ENCODE results near the gene TXNDC11. TPM values are rescaled to one million over a fixed set of nuclear protein-coding genes. Genes with fewer than 3 reads are reported as not detected.

TXNDC11 gene, protein sequence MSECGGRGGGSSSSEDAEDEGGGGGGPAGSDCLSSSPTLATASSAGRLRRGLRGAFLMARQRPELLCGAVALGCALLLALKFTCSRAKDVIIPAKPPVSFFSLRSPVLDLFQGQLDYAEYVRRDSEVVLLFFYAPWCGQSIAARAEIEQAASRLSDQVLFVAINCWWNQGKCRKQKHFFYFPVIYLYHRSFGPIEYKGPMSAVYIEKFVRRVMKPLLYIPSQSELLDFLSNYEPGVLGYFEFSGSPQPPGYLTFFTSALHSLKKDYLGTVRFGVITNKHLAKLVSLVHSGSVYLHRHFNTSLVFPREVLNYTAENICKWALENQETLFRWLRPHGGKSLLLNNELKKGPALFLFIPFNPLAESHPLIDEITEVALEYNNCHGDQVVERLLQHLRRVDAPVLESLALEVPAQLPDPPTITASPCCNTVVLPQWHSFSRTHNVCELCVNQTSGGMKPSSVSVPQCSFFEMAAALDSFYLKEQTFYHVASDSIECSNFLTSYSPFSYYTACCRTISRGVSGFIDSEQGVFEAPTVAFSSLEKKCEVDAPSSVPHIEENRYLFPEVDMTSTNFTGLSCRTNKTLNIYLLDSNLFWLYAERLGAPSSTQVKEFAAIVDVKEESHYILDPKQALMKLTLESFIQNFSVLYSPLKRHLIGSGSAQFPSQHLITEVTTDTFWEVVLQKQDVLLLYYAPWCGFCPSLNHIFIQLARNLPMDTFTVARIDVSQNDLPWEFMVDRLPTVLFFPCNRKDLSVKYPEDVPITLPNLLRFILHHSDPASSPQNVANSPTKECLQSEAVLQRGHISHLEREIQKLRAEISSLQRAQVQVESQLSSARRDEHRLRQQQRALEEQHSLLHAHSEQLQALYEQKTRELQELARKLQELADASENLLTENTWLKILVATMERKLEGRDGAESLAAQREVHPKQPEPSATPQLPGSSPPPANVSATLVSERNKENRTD
- 24.8 and 35.3 TPM in 2 replicates for total RNA-seq

DNA sequence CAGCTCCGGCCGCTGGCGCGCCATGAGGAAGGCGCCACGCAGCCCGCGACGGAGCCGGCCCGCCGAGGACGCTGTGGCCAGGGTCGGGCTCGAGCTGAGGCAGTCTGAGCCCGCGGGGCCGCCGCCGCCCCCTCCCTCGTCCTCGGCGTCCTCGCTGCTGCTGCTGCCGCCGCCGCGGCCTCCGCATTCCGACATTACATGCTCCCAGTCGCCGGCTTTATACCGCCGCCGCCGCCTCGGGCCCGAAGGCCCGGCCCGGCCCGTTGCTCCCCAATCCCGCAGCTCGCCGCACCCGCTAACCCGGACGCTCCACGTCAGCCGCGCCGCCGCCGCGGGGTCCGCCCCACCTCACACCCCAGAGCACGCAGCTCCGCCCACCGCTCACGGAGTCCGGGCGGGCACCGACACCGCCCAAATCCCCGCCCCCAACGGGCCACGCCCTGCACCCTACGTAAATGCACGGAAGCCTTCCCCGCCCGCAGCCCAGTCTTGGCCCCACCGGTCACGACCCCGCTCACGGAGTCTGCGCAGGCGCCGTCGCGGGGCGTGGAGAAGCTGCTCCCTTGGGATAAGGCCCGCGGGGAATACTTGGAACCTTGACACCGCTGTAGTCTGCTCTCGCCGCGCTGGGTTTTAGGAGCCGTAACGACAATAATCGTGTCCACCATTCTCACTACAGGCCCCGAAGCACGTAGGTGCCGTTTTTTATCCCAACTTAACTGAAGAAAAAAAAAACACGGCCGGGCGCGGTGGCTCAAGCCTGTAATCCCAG lies at the start of gene TXNDC11:
Gene TXNDC11 (minus strand): TSS at position 322 of the 772 bp plus-strand sequence. CDS start 127 bp downstream, at position 195.

GRCh38 chr16:11667824-11668622 lies 74.6 kb downstream of the TXNDC11 start, which contains the start of gene SNN:
SNN (plus strand) TSS chr16:11668455; CDS start chr16:11676060, 7,605 bp downstream.

Other genes with a start within 250 kb of the TXNDC11 start
- gene LITAF, start 155.9 kb downstream of the TXNDC11 start, total RNA-seq, result 17.8 and 30.2 TPM in 2 replicates
- gene SNN, start 74.4 kb downstream of the TXNDC11 start, total RNA-seq, result 9.2 and 15.5 TPM in 2 replicates
- gene ZC3H7A, start 54.4 kb upstream of the TXNDC11 start, total RNA-seq, result 25.5 and 30.2 TPM in 2 replicates
- 91.3 and 122 TPM in 2 replicates for gene RSL1D1, start 108.7 kb upstream of the TXNDC11 start, total RNA-seq
- 49.6 and 128 TPM in 2 replicates for gene GSPT1, start 173.1 kb upstream of the TXNDC11 start, total RNA-seq
- 2.0 and 3.8 TPM in 2 replicates for gene NPIPB2, start 199.2 kb upstream of the TXNDC11 start, total RNA-seq
- gene TNFRSF17, start 222.4 kb upstream of the TXNDC11 start, total RNA-seq, result not detected in 2 replicates
- 9.4 and 14.9 TPM in 2 replicates for gene SNX29, start 233.9 kb upstream of the TXNDC11 start, total RNA-seq

Data from regular cardiac myocyte (primary cell).